ENCODE measurements around the gene TMED9. TPM values are rescaled to one million over a fixed set of nuclear protein-coding genes. Genes with fewer than 3 reads are reported as not detected.

Gene TMED9
- total RNA-seq, 4 donors from 2014 or later = 86.9 to 162 (median 115) TPM

DNA sequence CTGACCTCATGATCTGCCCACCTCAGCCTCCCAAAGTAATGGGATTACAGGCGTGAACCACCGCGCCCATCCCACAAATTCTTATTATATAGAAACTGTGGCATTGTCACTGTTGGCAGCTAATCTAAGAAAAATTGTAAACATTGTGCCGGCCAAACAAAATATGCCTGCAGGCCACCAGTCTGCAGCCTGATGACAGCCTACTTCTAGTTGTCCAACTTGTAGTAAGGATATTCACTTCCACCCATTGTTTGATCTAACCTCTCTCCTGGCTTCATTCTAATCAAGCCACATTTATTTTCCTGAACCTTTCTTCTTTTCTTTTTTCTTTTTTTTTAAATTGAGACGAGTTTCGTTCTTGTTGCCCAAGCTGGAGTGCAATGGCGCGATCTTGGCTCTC is 13.7 kb upstream of the TMED9 start:
- DNase-seq = no peak
- H3K9me3 ChIP-seq = no peaks in the 10 kb centered on the region
- intact Hi-C loops (cut with DNase I) = no loop called here
- no peaks in the 10 kb centered on the region for H3K36me3 ChIP-seq
- H3K27me3 ChIP-seq = no peaks in the 10 kb centered on the region
- 89 to 91% methylated on average over 8 of the region's 8 CpGs for WGBS, 2 donors
- no peaks in the 10 kb centered on the region for H3K4me1 ChIP-seq
- no peak overlapping the region for H3K27ac ChIP-seq
- TF ChIP-seq, protein P1, sequence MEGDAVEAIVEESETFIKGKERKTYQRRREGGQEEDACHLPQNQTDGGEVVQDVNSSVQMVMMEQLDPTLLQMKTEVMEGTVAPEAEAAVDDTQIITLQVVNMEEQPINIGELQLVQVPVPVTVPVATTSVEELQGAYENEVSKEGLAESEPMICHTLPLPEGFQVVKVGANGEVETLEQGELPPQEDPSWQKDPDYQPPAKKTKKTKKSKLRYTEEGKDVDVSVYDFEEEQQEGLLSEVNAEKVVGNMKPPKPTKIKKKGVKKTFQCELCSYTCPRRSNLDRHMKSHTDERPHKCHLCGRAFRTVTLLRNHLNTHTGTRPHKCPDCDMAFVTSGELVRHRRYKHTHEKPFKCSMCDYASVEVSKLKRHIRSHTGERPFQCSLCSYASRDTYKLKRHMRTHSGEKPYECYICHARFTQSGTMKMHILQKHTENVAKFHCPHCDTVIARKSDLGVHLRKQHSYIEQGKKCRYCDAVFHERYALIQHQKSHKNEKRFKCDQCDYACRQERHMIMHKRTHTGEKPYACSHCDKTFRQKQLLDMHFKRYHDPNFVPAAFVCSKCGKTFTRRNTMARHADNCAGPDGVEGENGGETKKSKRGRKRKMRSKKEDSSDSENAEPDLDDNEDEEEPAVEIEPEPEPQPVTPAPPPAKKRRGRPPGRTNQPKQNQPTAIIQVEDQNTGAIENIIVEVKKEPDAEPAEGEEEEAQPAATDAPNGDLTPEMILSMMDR (IDR thresholded peaks at IDR 0.05) = no peak
- no peak for TF ChIP-seq POLR2A (IDR thresholded peaks at IDR 0.05)
- H3K4me3 ChIP-seq (replicated peaks in 1 of 3) = no peak overlapping the region

DNA sequence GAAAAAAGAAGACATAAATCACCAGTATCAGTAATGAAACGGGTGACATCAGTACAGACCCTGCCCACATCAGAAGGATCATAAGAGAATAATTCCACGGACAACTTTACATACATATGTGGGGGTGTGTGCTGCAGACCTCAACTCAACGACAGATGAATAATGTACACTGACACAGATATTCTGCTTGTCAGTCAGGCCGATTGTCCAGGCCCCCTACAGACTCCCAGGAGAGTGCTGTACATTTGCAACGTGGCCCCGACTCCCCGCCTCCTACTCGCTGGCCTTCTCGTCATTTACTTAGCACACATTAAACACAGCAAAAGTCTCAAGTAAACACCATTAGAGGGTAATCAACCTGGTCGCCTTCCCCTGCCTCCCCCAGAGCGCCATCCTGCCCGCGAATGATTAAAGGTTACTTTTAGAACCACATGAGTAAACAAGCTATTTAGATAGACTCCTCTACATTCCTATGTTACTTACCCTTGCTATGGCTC is 3.5 kb upstream of the TMED9 start:
- Histone ChIP-seq H3K4me3 (replicated peaks in 1 of 3) (no peak overlapping the region), H3K4me1 (peaks cover 8 to 10% of the 10 kb centered on the region in 2 donors), H3K9me3 (no peaks in the 10 kb centered on the region), H3K27ac (no peak overlapping the region), H3K27me3 (no peaks in the 10 kb centered on the region), H3K36me3 (no peaks in the 10 kb centered on the region)
- WGBS, 2 donors = 26 to 30% methylated on average over 13 of the region's 13 CpGs
- TF ChIP-seq POLR2A (IDR thresholded peaks at IDR 0.05) = no peak
- TF ChIP-seq, protein P1 (IDR thresholded peaks at IDR 0.05) = no peak
- DNase-seq = no peak
- intact Hi-C loops (cut with DNase I) = no loop called here

DNA sequence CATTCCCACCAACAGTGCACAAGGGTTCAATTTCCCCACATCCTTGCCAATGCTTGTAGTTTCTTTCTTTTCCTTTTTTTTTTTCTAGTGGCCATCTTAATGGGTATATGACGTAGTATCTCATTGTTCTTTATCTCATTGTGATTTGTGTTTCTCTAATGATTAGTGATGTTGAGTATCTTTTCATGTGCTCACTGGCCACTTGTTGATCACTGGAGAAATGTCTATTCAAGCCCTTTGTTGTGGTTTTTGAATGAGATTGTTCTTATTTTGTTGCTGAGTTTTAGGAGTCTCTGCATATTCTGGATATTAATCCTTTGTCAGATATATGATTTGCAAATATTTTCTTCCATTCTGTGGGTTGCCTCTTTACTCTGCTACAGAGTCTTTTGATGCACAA is 1.6 kb upstream of the TMED9 start:
- Histone ChIP-seq H3K9me3 (no peaks in the 10 kb centered on the region), H3K27ac (no peak overlapping the region), H3K27me3 (no peaks in the 10 kb centered on the region), H3K36me3 (peaks cover 18 to 19% of the 10 kb centered on the region in 2 donors), H3K4me1 (peaks cover 10% of the 10 kb centered on the region in 2 donors), H3K4me3 (replicated peaks in 1 of 3) (no peak overlapping the region)
- intact Hi-C loops (cut with DNase I) = loop anchor here (10.0 kb wide), 1 partner anchor 66 kb away; no protein-coding TSS in a partner anchor
- TF ChIP-seq, protein P1 (IDR thresholded peaks at IDR 0.05) = no peak
- TF ChIP-seq POLR2A (IDR thresholded peaks at IDR 0.05) = no peak
- no peak for DNase-seq
- 85 to 88% methylated on average over 1 of the region's 1 CpG for WGBS, 2 donors

DNA sequence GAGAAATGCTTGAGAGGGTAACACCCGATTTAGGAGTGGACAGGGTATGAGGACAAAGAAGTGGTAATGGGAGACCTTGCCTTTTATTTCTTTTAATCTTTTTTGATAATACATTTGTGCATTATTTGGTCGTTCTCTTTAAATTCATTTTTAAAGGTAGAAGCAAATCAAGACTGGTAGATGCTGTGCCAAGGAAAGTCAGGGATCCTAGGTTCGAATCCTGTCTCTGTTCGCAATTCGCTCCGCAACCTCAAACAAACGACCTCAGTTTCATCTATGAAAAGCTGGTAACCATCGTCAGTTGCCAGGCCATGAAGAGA is 353 bp upstream of the TMED9 start:
- Histone ChIP-seq H3K27me3 (no peaks in the 10 kb centered on the region), H3K36me3 (peaks cover 25 to 30% of the 10 kb centered on the region in 2 donors), H3K4me1 (peaks cover 10% of the 10 kb centered on the region in 2 donors), H3K9me3 (no peaks in the 10 kb centered on the region), H3K4me3 (replicated peaks in 1 of 3) (peak overlapping the region in 1 of 3 donors; percentile 97), H3K27ac (no peak overlapping the region)
- WGBS, 2 donors = 15 to 17% methylated on average over 8 of the region's 8 CpGs
- no peak for DNase-seq
- TF ChIP-seq, protein P1 (IDR thresholded peaks at IDR 0.05) = no peak
- TF ChIP-seq POLR2A (IDR thresholded peaks at IDR 0.05) = no peak
- intact Hi-C loops (cut with DNase I) = loop anchor here (10.0 kb wide), 1 partner anchor 67 kb away; no protein-coding TSS in a partner anchor

- Histone ChIP-seq H3K4me1 (peaks cover 10% of the 10 kb centered on the region in 2 donors), H3K27ac (no peak overlapping the region), H3K27me3 (no peaks in the 10 kb centered on the region), H3K36me3 (peaks cover 25 to 31% of the 10 kb centered on the region in 2 donors), H3K9me3 (no peaks in the 10 kb centered on the region), H3K4me3 (replicated peaks in 1 of 3) (peak overlapping the region; percentile 94 to 99 (median 97))
- TF ChIP-seq, protein P1 (IDR thresholded peaks at IDR 0.05) = no peak
- no peak for TF ChIP-seq POLR2A (IDR thresholded peaks at IDR 0.05)
- DNase-seq = no peak
- intact Hi-C loops (cut with DNase I) = loop anchor here (10.0 kb wide), 1 partner anchor 68 kb away; no protein-coding TSS in a partner anchor
- WGBS, 2 donors = 83 to 84% methylated on average over 13 of the region's 13 CpGs
Observed at GRCh38 chr5:177592905-177593304, 902 bp downstream of the TMED9 start.

Measured in thyroid gland (tissue), 4 donors.